Endothelial cell of umbilical vein (primary cell): ENCODE data around the gene PFKP. TPM values are rescaled to one million over a fixed set of nuclear protein-coding genes. Genes with fewer than 3 reads are reported as not detected.

Source experiments
- BruUV-seq: library from RNA; stranded (reverse); fragments of 400-500 nt; replicated peaks from 2 replicates; lab custom pipeline; 2021; lab: Mats Ljungman, UMichigan
- CTCF ChIA-PET: fragments of 300-600, 350-600 bp; sonication (Branson Sonifier 250); formaldehyde crosslinking; loops from one replicate; lab custom pipeline; 2021; ENCODE audit warnings: antibody characterized with exemption, inconsistent platforms; lab: Charles Lee
- POLR2A ChIA-PET: fragments of 300-600, 350-600 bp; sonication (Branson Sonifier 250); formaldehyde crosslinking; loops from one replicate; lab custom pipeline; 2021; ENCODE audit warnings: antibody characterized with exemption, inconsistent platforms; lab: Charles Lee
- DNase-seq: peaks from one replicate; pipeline ENCODE4 v3.0.0-alpha.2; 2011; ENCODE audit warnings: low read depth, low spot score
- FAIRE-seq: peaks from 2 replicates; lab custom pipeline; 2011; peaks lifted over from hg19 to GRCh38; lab: Jason Lieb, UNC
- H2AFZ ChIP-seq: 2 replicates; pipeline ENCODE4 v1.6.0; 2012; ENCODE audit warnings: low read depth, low read length, control low read depth, inconsistent platforms
- H3K27ac ChIP-seq: 2 replicates; pipeline ENCODE4 v1.5.1; 2011; ENCODE audit warnings: low read depth, mild to moderate bottlenecking, control low read depth, low read length, moderate library complexity; ENCODE audit not compliant: insufficient read depth
- H3K27me3 ChIP-seq, 2 experiments: 2 replicates each; pipeline versions ENCODE4 v1.6.0 to v1.6.1; 2011; ENCODE audit warnings: low read length in 2 of 2, mixed read lengths in 1 of 2; ENCODE audit not compliant: control insufficient read depth in 2 of 2, insufficient read depth in 2 of 2
- H3K36me3 ChIP-seq, 2 experiments: 2 replicates in 1 of 2; 3 replicates in 1 of 2; pipeline ENCODE4 v1.5.1; 2011; ENCODE audit warnings: low read length in 2 of 2, mild to moderate bottlenecking in 1 of 2, moderate library complexity in 1 of 2; ENCODE audit not compliant: control insufficient read depth in 2 of 2, insufficient read depth in 2 of 2; ENCODE audit errors: extremely low read depth in 1 of 2
- H3K4me1 ChIP-seq: 3 replicates; pipeline ENCODE4 v1.5.1; 2011; ENCODE audit warnings: mild to moderate bottlenecking, low read length; ENCODE audit not compliant: control insufficient read depth, insufficient read depth; ENCODE audit errors: extremely low read depth
- H3K4me2 ChIP-seq: 2 replicates; pipeline ENCODE4 v1.6.1; 2011; ENCODE audit warnings: low read length, control low read depth, mixed read lengths; ENCODE audit not compliant: insufficient read depth
- H3K4me3 ChIP-seq, 3 experiments: fragments of 200-600 bp in 1 of 3; sonication (generic), shearing (Covaris generic) in 1 of 3; replicated peaks in 1 of 3; 2 replicates each; pipeline ENCODE4 v1.5.1; 2011 to 2016; ENCODE audit warnings: control low read depth in 3 of 3, low read length in 3 of 3, mild to moderate bottlenecking in 2 of 3, inconsistent platforms in 1 of 3, low read depth in 1 of 3, moderate library complexity in 1 of 3; ENCODE audit not compliant: insufficient read depth in 1 of 3
- H3K79me2 ChIP-seq: 2 replicates; pipeline ENCODE4 v1.6.0; 2012; ENCODE audit warnings: low read length, inconsistent platforms; ENCODE audit not compliant: control insufficient read depth, insufficient read depth
- H3K9ac ChIP-seq: replicated peaks from 2 replicates; pipeline ENCODE3; 2011; ENCODE audit warnings: low read length, control low read depth; ENCODE audit not compliant: insufficient read depth; ENCODE audit errors: extremely low read depth
- H3K9me1 ChIP-seq: replicated peaks from 3 replicates; pipeline ENCODE4 v1.6.0; 2011; ENCODE audit warnings: mild to moderate bottlenecking, low read length; ENCODE audit not compliant: control insufficient read depth, insufficient read depth; ENCODE audit errors: extremely low read depth
- H3K9me3 ChIP-seq: replicated peaks from 2 replicates; pipeline ENCODE4 v1.5.1; 2012; ENCODE audit warnings: low read length, inconsistent platforms; ENCODE audit not compliant: control insufficient read depth, insufficient read depth
- H4K20me1 ChIP-seq: replicated peaks from 2 replicates; pipeline ENCODE3; 2011; ENCODE audit warnings: mild to moderate bottlenecking, low read length; ENCODE audit not compliant: control insufficient read depth, insufficient read depth; ENCODE audit errors: extremely low read depth
- EZH2 ChIP-seq: IDR thresholded peaks from 2 replicates; pipeline ENCODE4 v1.6.1; 2012; ENCODE audit warnings: borderline replicate concordance, low read depth, mild to moderate bottlenecking, moderate library complexity, low read length, inconsistent platforms; ENCODE audit not compliant: severe bottlenecking
- FOS ChIP-seq: IDR thresholded peaks from 2 replicates; pipeline ENCODE4 v1.6.1; 2011; ENCODE audit warnings: mild to moderate bottlenecking, low read length, moderate library complexity, borderline replicate concordance; ENCODE audit not compliant: insufficient read depth
- GATA2 ChIP-seq: IDR thresholded peaks from 2 replicates; pipeline ENCODE4 v1.7.0; 2011; ENCODE audit warnings: low read depth, mild to moderate bottlenecking, moderate library complexity, mixed read lengths, low read length; ENCODE audit not compliant: insufficient read length, insufficient read depth
- JUN ChIP-seq: IDR thresholded peaks from 2 replicates; pipeline ENCODE4 v1.6.1; 2011; ENCODE audit warnings: borderline replicate concordance, low read depth; ENCODE audit not compliant: insufficient read length, insufficient read depth
- MYC ChIP-seq: IDR thresholded peaks from one replicate; pipeline ENCODE4 v1.6.1; 2011; ENCODE audit warnings: mild to moderate bottlenecking, low read depth, low read length
- POLR2A ChIP-seq: IDR thresholded peaks from 2 replicates; pipeline ENCODE4 v1.6.1; 2012; ENCODE audit warnings: low read depth, mild to moderate bottlenecking, control low read depth, low read length
- POLR2AphosphoS5 ChIP-seq: IDR thresholded peaks from 2 replicates; pipeline ENCODE4 v1.6.1; 2012; ENCODE audit warnings: low read depth, mild to moderate bottlenecking, control low read depth, low read length, moderate library complexity; ENCODE audit not compliant: insufficient read depth
- dilution Hi-C: fragments of 300-500 bp; cut with MboI; formaldehyde crosslinking; loops from one replicate; pipeline ENCODE4 v1.15.0; 2019; ENCODE audit warnings: low sequenced_read_pairs; ENCODE audit not compliant: extremely low pct_ligation_motif_present
- intact Hi-C: fragments of 100-400 bp; cut with micrococcal nuclease; formaldehyde crosslinking; loops from one replicate; pipeline ENCODE4 v1.10.0; 2022
- polyA plus RNA-seq, 4 experiments: library from polyadenylated mRNA; depleted of rRNA in 3 of 4; stranded (reverse) in 3 of 4; unstranded in 1 of 4; fragments of >200 nt; gene quantifications; 2 replicates each; pipeline versions ENCODE4 v1.2.1 to v1.2.3, GENCODE V29; 2011 to 2012; ENCODE audit warnings: missing spikeins in 1 of 4
- total RNA-seq: library from RNA; stranded (reverse); gene quantifications from 2 replicates; pipeline ENCODE4 v1.2.3, GENCODE V29; 2021
- TF ChIP-seq, protein P1 (sequence below), 2 donors: IDR thresholded peaks; 1 replicate in 1 of 2; 2 replicates in 1 of 2; pipeline ENCODE4 v1.5.1; 2011; ENCODE audit warnings: low read length in 2 of 2, mild to moderate bottlenecking in 2 of 2, moderate library complexity in 2 of 2, control low read depth in 1 of 2, inconsistent platforms in 1 of 2, low read depth in 1 of 2; ENCODE audit not compliant: insufficient read depth in 1 of 2; ENCODE audit errors: extremely low read depth in 1 of 2
- TF ChIP-seq, protein P2 (sequence below): IDR thresholded peaks from 2 replicates; pipeline ENCODE4 v1.6.1; 2011; ENCODE audit not compliant: insufficient read depth, insufficient read length

Gene PFKP
- total and polyA plus RNA-seq, 2 donors (not counting 3 experiments of a cell fraction or from before 2014, with no cell fraction given), result 185 to 359 TPM

- FAIRE-seq, result no peak
- POLR2A ChIA-PET, result no interaction called here
Measured at GRCh38 chr10:3053155-3053554, 14.2 kb upstream of the PFKP start.

More at GRCh38 chr10:3053155-3053554, 14.2 kb upstream of the PFKP start:
- no peak overlapping the region for H3K9ac ChIP-seq
- dilution Hi-C loops, result no loop called here
- intact Hi-C loops, result loop anchor here (5.0 kb wide), 1 partner anchor 1631 kb away; no protein-coding TSS in a partner anchor
- no TSS peak for BruUV-seq
- H3K27ac ChIP-seq, result no peak overlapping the region
- H2AFZ ChIP-seq, result no peak overlapping the region
- no peaks in the 10 kb centered on the region for H3K36me3 ChIP-seq
- CTCF ChIA-PET, result interaction anchor here (0.9 kb wide), 1 partner anchor 38 kb away, joined by 3 read pairs; no protein-coding TSS in a partner anchor
- no peak overlapping the region for H3K4me2 ChIP-seq
- peaks cover 18% of the 10 kb centered on the region for H3K4me1 ChIP-seq
- no peaks in the 10 kb centered on the region for H3K9me3 ChIP-seq
- no peaks in the 10 kb centered on the region for H3K9me1 ChIP-seq
- H3K27me3 ChIP-seq, result peaks cover 0 to 2% of the 10 kb centered on the region in 2 experiments
- DNase-seq, result no peak
- H3K4me3 ChIP-seq, result no peak overlapping the region
- TF ChIP-seq EZH2, result no peak
- no peak for TF ChIP-seq FOS
- TF ChIP-seq GATA2, result no peak
- TF ChIP-seq, protein P1, sequence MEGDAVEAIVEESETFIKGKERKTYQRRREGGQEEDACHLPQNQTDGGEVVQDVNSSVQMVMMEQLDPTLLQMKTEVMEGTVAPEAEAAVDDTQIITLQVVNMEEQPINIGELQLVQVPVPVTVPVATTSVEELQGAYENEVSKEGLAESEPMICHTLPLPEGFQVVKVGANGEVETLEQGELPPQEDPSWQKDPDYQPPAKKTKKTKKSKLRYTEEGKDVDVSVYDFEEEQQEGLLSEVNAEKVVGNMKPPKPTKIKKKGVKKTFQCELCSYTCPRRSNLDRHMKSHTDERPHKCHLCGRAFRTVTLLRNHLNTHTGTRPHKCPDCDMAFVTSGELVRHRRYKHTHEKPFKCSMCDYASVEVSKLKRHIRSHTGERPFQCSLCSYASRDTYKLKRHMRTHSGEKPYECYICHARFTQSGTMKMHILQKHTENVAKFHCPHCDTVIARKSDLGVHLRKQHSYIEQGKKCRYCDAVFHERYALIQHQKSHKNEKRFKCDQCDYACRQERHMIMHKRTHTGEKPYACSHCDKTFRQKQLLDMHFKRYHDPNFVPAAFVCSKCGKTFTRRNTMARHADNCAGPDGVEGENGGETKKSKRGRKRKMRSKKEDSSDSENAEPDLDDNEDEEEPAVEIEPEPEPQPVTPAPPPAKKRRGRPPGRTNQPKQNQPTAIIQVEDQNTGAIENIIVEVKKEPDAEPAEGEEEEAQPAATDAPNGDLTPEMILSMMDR (IDR thresholded peaks at IDR 0.05; ENCODE audit: extremely low read depth in 1 of 2, insufficient read depth in 1 of 2, low read depth in 1 of 2, low read length in 2 of 2), result no peak
- no peak for TF ChIP-seq POLR2A
- TF ChIP-seq JUN, result no peak
- TF ChIP-seq MYC, result no peak
- TF ChIP-seq, protein P2, sequence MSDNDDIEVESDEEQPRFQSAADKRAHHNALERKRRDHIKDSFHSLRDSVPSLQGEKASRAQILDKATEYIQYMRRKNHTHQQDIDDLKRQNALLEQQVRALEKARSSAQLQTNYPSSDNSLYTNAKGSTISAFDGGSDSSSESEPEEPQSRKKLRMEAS, result no peak
- no peak for TF ChIP-seq POLR2AphosphoS5
- H3K79me2 ChIP-seq, result no peaks in the 10 kb centered on the region
- H4K20me1 ChIP-seq, result no peaks in the 10 kb centered on the region
